ENCODE results near the gene RND3. TPM values are rescaled to one million over a fixed set of nuclear protein-coding genes. Genes with fewer than 3 reads are reported as not detected.

The RND3 gene
- total RNA-seq, 1 donor from 2014 or later = 161 TPM

DNA sequence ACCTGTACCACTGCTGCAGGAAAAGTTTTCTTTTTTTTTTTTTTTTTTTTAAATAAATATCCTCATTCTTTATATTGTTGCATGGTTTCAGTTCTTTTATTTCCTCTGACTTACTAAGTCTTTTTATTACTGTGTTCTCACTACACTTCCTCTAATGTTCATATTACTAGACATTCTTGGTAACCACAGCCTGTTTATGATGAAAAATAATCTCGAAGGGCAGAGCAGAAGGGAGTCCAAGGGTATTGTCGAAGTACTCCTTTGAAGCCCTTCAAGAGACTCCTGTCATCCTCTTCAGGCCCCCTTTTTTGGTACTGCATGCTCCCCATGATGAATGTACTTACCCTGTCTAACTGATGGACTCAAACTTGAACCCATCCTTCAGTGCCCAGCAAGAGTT lies 61.2 kb downstream of the RND3 start:
- Mint-ChIP-seq H3K4me3 (peak overlapping the region; percentile 29), H3K27ac (no peak overlapping the region), H3K9me3 (peaks cover 8% of the 10 kb centered on the region), H3K4me1 (ENCODE audit: unreplicated experiment) (peaks cover 42% of the 10 kb centered on the region), H3K36me3 (no peaks in the 10 kb centered on the region), H3K27me3 (no peaks in the 10 kb centered on the region)
- no peak for DNase-seq (ENCODE audit: extremely low spot score, unreplicated experiment)
- TF ChIP-seq, protein P1, sequence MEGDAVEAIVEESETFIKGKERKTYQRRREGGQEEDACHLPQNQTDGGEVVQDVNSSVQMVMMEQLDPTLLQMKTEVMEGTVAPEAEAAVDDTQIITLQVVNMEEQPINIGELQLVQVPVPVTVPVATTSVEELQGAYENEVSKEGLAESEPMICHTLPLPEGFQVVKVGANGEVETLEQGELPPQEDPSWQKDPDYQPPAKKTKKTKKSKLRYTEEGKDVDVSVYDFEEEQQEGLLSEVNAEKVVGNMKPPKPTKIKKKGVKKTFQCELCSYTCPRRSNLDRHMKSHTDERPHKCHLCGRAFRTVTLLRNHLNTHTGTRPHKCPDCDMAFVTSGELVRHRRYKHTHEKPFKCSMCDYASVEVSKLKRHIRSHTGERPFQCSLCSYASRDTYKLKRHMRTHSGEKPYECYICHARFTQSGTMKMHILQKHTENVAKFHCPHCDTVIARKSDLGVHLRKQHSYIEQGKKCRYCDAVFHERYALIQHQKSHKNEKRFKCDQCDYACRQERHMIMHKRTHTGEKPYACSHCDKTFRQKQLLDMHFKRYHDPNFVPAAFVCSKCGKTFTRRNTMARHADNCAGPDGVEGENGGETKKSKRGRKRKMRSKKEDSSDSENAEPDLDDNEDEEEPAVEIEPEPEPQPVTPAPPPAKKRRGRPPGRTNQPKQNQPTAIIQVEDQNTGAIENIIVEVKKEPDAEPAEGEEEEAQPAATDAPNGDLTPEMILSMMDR (conservative IDR thresholded peaks at IDR 0.05) = no peak

DNA sequence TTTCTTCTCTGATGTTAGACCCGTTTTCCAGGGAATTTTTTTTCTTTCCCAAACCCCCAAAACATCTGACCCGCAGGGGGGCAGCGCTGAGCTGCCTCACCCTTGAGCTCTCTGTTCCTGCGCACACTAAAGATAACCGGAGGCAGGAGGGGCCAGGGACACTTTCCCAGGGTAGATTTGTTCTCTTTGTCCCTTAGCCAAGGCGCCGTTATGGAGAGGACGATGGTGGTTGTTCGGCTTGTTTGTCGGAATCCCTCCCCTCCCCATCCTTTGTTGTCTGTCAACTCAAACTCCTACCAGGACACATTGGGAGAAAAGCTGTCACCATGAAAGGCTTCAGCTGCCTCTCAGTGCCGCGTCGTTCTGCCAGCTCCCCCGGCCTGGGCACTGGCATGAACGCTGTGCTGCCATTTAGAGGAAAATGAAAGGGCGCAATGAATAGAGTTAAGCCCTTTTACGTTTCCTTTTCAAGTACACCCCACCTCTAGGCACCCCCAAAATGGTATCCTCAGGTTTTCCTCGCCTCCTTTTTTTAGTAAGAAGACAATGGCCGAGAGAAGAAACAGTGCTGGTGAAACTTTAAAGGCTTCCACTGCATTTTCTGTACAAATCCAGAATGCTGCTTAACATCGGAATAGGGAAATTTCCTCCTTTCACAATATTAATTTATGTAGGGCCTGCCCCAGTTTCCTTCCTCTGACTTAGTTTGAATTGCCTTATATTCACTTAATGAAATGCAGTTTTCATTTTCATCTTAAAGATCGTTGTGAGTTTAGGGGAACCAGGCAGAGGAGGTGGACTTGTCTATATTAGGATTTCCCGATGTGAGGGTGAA lies 62.1 kb downstream of the RND3 start:
- Mint-ChIP-seq H3K4me3 (no peak overlapping the region), H3K36me3 (no peaks in the 10 kb centered on the region), H3K27ac (no peak overlapping the region), H3K27me3 (no peaks in the 10 kb centered on the region), H3K9me3 (peaks cover 8% of the 10 kb centered on the region), H3K4me1 (ENCODE audit: unreplicated experiment) (peaks cover 42% of the 10 kb centered on the region)
- TF ChIP-seq, protein P1 (conservative IDR thresholded peaks at IDR 0.05) = peak; percentile 40
- no peak for DNase-seq (ENCODE audit: extremely low spot score, unreplicated experiment)

DNA sequence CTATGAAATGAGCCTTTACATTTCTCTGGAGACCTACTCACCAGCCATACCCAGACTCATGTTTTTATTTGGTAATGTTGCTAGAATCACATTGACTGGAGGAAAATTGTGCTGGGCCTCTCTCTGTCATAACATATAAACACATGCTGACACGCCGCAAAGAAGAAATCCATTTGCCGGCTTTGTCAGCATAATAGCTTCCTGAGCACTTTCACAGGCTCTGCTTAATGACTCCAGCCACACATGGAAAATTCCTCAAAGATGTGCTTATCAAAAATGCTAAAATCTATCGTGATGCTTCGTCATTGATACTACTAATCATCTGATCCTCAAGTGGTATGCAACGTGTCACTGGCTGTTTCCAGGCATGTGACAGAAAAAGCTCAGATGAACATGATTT lies 63.1 kb downstream of the RND3 start:
- no peak overlapping the region for H3K4me3 Mint-ChIP-seq
- H3K9me3 Mint-ChIP-seq = peaks cover 8% of the 10 kb centered on the region
- no peaks in the 10 kb centered on the region for H3K36me3 Mint-ChIP-seq
- no peak overlapping the region for H3K27ac Mint-ChIP-seq
- no peak for DNase-seq (ENCODE audit: extremely low spot score, unreplicated experiment)
- TF ChIP-seq, protein P1 (conservative IDR thresholded peaks at IDR 0.05) = no peak
- no peaks in the 10 kb centered on the region for H3K27me3 Mint-ChIP-seq
- peaks cover 37% of the 10 kb centered on the region for H3K4me1 Mint-ChIP-seq (ENCODE audit: unreplicated experiment)

DNA sequence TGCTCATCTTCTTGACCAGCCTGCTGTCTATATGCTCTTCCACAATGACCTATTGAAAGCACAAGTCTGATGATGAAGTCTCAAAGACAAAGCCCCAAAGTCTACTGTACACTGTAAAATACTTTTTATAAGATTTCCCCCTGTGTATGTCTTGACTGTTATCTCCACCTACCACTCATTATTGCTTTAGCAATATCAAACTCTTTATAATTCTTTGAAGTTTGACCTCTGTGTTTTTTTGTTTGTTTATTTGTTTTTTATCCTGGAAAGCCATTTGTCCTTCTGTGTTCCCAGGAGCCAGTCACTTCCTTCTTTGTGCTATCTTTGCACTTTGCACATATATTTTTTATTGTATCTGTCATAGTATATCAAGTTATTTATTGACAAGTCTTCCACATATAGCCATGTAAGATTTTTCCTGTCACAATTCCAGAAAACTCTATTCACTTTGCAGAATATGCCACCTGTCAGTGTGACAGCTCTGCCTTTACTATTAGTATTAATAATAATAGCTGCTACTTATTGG lies 66.3 kb downstream of the RND3 start:
- Mint-ChIP-seq H3K4me1 (ENCODE audit: unreplicated experiment) (peaks cover 16% of the 10 kb centered on the region), H3K36me3 (peaks cover 3% of the 10 kb centered on the region), H3K4me3 (no peak overlapping the region), H3K27me3 (no peaks in the 10 kb centered on the region), H3K27ac (no peak overlapping the region), H3K9me3 (peaks cover 8% of the 10 kb centered on the region)
- no peak for DNase-seq (ENCODE audit: extremely low spot score, unreplicated experiment)
- TF ChIP-seq, protein P1 (conservative IDR thresholded peaks at IDR 0.05) = no peak

DNA sequence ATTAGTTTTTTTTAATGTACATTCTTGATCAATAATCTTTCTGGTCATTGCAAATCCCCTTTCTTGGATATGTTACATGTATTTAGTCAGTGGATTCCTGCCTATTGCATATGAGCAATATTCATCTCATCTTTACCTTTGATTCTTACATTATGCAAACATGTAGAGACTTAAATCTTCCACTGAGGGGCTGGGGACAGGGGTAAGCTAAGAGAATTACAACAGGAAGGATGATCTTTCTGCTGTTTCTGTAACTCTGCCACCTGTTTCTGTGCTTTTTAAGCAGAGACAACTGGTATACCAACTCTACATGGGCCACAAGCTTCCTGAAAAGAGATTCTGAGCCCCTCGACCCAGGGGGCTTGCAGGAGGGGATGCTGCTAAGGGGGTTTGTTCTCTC lies 68.6 kb downstream of the RND3 start:
- Mint-ChIP-seq H3K4me3 (no peak overlapping the region), H3K9me3 (peaks cover 8% of the 10 kb centered on the region), H3K36me3 (peaks cover 3% of the 10 kb centered on the region), H3K27ac (no peak overlapping the region), H3K27me3 (no peaks in the 10 kb centered on the region), H3K4me1 (ENCODE audit: unreplicated experiment) (peaks cover 4% of the 10 kb centered on the region)
- TF ChIP-seq, protein P1 (conservative IDR thresholded peaks at IDR 0.05) = no peak
- DNase-seq (ENCODE audit: extremely low spot score, unreplicated experiment) = no peak

All from type B pancreatic cell (in vitro differentiated cells).